Measurements from ENCODE around the gene STRADB. TPM values are rescaled to one million over a fixed set of nuclear protein-coding genes. Genes with fewer than 3 reads are reported as not detected.
"Not testable (repeated sequence)": the region's sequence is repeated elsewhere in the genome, so short reads cannot be mapped to it uniquely, and the experiment has no call there.

Gene STRADB
- total RNA-seq, 1 experiment from 2014 or later, result 40.5 TPM

DNA sequence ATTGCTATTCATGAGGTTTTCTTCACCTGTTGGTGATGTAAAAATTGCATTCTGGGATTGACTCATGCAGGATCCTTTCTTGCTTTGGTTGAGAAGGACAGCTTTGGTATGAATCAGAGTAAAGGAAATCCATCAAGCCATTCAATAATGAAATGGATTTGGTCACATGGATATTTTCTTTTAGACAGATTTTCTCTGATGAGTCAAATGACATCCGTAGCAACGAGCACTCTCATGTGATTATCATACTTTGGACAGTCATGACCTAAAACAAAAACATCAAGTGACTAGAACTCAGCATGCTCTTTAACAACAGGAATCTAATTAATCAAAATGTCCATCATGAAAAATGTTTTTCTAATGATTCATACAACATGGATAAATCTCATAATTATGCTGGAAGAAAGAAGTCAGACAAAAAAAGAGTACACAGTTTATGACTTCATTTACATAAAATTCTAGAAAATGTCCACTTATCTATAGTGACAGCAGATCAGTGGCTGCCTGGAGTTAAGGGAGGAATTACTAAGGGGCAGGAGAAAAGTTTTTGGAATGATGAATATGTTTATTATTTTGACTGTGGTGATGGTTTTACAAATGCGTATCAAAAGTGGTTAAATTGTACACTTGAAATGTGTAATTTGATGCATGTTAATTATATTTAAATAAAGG, 31.0 kb upstream of the STRADB start:
- Histone ChIP-seq H3K4me3 (no peak overlapping the region), H3K27me3 (no peaks in the 10 kb centered on the region), H3K36me3 (no peaks in the 10 kb centered on the region; the same call in 1 of the 2 replicates), H3K9me3 (no peaks in the 10 kb centered on the region)
- DNase-seq, result no peak

DNA sequence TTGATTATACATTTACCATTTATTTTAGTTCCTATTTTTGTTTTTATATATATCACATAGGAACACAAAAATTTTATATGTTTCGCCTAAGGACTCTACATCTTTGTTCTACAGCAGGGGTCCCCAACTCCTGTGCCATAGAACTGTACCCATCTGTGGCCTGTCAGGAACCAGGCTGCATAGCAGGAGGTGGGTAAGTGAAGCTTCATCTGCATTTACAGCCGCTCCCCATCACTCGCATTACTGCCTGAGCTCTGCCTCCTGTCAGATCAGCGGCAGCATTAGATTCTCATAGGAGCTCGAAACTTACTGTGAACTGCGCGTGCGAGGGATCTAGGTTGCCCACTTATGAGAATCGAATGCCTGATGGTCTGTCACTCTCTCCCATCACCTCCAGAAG, 25.6 kb upstream of the STRADB start:
- no peak for DNase-seq
- Histone ChIP-seq H3K27me3 (no peaks in the 10 kb centered on the region), H3K9me3 (peaks cover 7% of the 10 kb centered on the region), H3K36me3 (peaks cover 2% of the 10 kb centered on the region; the same call in 1 of the 2 replicates), H3K4me3 (no peak overlapping the region)

DNA sequence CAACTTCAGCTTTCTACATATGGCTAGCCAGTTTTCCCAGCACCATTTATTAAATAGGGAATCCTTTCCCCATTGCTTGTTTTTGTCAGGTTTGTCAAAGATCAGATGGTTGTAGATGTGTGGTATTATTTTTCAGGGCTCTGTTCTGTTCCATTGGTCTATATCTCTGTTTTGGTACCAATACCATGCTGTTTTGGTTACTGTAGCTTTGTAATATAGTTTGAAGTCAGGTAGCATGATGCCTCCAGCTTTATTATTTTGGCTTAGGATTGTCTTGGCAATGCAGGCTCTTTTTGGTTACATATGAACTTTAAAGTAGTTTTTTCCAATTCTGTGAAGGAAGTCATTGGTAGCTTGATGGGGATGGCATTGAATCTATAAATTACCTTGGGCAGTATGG, 23.2 kb upstream of the STRADB start:
- not testable (repeated sequence) for DNase-seq, H3K27me3 ChIP-seq

DNA sequence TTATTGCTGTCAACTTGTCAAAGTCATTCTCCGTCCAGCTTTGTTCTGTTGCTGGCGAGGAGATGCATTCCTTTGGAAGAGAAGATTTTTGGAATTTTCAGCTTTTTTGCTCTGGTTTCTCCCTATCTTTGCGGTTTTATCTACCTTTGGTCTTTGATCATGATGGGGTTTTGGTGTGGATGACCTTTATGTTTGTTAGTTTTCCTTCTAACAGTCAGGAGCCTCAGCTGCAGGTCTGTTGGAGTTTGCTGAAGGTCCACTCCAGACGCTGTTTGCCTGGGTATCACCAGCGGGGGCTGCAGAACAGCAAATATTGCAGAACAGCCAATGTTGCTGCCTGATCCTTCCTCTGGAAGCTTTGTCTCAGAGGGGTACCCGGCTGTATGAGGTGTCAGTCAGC, 21.7 kb upstream of the STRADB start:
- not testable (repeated sequence) for H3K36me3 ChIP-seq, H3K4me3 ChIP-seq, DNase-seq, H3K27me3 ChIP-seq, H3K9me3 ChIP-seq

More for the DNA sequence above, 23.2 kb upstream of the STRADB start:
- not testable (repeated sequence) for H3K4me3 ChIP-seq, H3K9me3 ChIP-seq, H3K36me3 ChIP-seq

DNA sequence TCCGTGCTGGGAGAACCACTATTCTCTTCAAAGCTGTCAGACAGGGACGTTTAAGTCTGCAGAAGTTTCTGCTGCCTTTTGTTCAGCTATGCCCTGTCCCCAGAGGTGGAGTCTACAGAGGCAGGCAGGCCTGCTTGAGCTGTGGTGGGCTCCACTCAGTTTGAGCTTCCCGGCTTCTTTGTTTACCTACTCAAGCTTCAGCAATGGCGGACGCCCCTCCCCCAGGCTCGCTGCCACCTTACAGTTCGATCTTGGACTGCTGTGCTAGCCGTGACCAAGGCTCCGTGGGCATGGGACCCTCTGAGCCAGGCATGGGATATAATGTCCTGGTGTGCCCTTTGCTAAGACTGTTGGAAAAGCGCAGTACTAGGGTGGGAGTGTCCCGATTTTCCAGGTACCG, 21.2 kb upstream of the STRADB start:
- H3K36me3 ChIP-seq, H3K4me3 ChIP-seq, H3K27me3 ChIP-seq, DNase-seq, H3K9me3 ChIP-seq: not testable (repeated sequence)

DNA sequence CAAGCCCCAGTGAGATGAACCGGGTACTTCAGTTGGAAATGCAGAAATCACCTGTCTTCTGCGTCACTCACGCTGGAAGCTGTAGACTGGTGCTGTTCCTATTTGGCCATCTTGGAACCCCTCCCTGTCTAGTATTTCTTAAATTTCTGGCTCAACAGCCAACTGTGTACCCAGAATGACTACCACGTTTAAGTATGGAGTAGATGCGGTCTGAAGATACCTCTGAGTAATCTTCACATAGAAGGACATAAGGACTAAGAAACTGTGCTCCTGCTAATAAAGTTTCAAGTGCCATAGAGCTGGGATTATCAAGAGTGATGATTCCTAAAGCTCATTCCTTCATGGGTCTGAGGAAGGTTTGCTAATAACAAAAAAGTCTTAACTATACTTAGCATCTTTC, 20.7 kb upstream of the STRADB start:
- no peak for DNase-seq
- Histone ChIP-seq H3K27me3 (no peaks in the 10 kb centered on the region), H3K36me3 (peaks cover 8% of the 10 kb centered on the region; the same call in 1 of the 2 replicates), H3K9me3 (peaks cover 7% of the 10 kb centered on the region), H3K4me3 (no peak overlapping the region)

DNA sequence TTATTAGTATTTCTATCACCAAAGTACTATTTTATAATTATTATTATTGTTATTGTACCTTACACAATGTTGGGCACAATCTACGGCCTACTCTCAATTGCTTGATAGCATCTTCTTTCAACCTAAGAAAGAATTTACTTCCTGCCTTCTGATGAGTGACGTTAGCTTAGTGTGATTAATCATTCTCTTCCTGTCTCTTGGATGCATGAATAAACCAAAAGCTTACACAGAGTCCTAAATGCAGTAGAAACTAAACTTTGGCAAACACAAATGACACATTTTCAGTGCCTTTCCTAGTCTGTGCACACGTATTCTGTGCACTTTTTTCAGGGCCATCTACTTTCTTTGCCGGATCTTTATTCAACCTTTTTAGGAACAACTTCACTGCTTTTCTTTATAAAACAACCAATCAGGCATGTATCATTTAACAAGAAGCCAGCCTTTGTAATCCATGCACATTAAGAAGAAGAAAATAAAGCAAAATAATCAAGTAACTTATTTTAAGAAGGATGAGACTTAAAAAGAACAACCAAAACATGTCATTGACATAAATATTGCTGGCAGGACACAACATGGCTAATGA, 19.4 kb upstream of the STRADB start:
- Histone ChIP-seq H3K9me3 (peaks cover 7% of the 10 kb centered on the region), H3K36me3 (peaks cover 8% of the 10 kb centered on the region; the same call in 1 of the 2 replicates), H3K4me3 (no peak overlapping the region), H3K27me3 (no peaks in the 10 kb centered on the region)
- no peak for DNase-seq

DNA sequence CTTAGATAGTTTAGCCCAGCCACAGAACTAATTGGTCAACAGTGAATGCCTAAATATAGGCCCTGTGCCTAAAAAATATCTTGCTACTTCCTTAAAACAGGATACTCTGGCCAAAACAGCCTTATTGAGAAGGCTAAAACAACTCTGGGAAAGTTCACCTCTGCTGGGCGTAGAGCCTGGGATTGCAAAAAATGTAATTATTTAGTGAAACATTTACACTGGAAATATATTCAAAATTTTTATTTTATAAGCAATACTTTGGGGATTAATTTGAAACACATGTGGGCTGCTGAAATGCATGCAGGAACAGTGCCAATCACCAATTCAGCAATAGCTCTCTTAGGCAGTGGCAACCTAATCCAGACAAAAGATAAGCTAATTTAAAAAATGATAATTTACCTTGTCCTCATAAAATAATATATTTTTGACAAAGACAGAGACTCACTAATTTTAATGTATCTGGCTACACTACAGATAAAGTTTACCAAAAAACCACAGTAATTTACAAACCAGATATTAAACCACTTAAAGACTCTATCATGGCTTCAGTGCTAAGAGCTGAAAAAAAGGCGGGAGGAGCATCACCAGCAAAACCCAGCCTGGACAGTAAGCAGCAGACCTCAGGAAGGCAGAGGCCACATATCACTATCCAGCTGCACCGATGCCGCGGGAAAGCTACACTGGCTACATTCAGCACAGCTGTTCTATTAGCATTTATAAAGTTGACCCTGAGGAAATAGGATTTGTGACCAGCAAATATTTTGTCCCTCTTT, 18.7 kb upstream of the STRADB start:
- Histone ChIP-seq H3K27me3 (no peaks in the 10 kb centered on the region), H3K36me3 (peaks cover 8% of the 10 kb centered on the region; the same call in 1 of the 2 replicates), H3K4me3 (no peak overlapping the region), H3K9me3 (peaks cover 7% of the 10 kb centered on the region)
- no peak for DNase-seq

DNA sequence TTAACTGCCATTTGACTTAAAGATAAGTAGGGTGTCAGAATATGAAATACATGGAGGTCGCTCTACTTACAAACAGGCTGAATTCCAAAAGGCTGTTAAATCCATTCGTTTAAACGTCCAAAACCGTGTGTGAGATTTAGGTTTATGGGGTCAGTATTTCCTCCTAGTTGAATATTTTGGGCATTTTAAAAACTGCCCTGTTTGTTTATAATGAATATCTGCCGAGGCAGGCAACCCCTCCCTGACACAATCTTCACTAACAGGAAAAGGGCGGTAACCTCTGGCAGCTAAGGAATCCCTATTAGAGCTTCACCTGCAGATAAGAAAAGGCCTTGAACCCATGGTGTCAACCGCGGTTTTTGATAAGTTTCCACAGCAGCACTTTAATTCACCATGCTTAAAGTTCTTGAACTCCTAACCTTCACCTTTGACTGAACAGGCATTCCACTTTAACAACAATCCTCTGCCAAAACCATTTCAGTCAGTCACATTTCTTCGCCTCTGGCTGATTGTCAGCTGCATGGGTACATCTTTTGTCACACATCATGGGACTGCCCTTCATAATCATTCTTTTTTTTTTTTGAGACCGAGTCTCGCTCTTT, 18.0 kb upstream of the STRADB start:
- H3K27me3 ChIP-seq, result no peaks in the 10 kb centered on the region
- H3K4me3 ChIP-seq, result no peak overlapping the region
- peaks cover 1% of the 10 kb centered on the region for H3K9me3 ChIP-seq
- DNase-seq, result no peak
- peaks cover 8% of the 10 kb centered on the region; the same call in 1 of the 2 replicates for H3K36me3 ChIP-seq

DNA sequence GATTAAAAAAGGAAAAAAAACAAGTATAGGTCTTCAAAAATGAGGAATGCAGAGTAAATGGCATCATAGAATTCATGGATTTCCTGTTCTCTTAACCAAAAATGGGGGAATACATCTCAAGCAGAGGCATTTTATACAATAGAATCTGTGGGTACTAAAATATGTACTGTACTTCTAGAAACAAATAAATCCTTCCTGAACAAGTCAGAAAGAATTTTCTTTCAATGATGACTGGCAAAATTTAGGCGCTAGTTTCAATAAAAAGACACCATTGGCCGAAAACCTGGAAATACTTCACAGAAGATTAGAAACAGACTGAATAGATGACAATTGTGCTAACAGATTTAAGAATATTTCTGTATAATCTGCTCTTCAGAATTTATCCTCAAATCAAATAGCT, 15.4 kb upstream of the STRADB start:
- Histone ChIP-seq H3K9me3 (no peaks in the 10 kb centered on the region), H3K27me3 (no peaks in the 10 kb centered on the region), H3K36me3 (peaks cover 4% of the 10 kb centered on the region; the same call in 1 of the 2 replicates), H3K4me3 (no peak overlapping the region)
- no peak for DNase-seq

DNA sequence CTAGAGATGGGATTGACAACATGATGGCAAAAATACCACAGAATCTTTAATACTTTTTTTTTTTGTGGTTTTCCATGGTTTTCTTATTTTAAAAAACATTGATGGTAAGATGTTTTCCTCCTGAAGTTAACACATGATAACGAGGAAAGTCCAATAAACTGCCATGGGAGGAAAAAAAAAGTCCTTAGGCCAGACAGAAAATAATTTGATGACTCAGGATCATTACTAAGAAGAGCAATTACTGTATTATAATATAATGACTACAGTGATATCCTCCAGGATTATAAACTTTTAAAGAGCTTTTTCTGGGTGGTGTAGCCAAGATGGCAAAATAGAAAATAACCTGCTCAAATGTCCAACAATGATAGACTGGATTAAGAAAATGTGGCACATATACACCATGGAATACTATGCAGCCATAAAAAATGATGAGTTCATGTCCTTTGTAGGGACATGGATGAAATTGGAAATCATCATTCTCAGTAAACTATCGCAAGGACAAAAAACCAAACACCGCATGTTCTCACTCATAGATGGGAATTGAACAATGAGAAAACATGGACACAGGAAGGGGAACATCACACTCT, 12.1 kb upstream of the STRADB start:
- H3K36me3 ChIP-seq, DNase-seq, H3K9me3 ChIP-seq, H3K4me3 ChIP-seq, H3K27me3 ChIP-seq: not testable (repeated sequence)

DNA sequence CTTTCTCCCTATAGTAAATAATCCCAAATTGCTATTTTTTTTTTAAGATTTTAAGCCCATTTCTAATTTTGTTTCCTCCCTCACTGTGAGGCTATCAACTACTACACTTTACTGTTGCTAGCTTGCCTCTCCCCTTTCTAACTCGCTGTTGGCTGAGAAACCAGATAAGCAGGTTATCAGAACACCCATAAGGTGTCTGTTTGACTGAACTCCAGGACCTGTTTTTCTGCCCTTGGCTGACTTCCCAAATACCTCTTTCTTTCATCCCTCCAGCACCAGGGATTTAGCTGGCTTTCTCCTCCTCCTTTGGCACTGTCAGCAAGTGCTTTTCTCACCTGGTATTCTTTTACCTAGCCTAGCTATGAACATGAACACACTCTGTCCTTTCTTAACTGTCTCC, 11.4 kb upstream of the STRADB start:
- no peak overlapping the region for H3K4me3 ChIP-seq
- no peaks in the 10 kb centered on the region for H3K9me3 ChIP-seq
- DNase-seq, result no peak
- no peaks in the 10 kb centered on the region for H3K27me3 ChIP-seq
- H3K36me3 ChIP-seq, result no peaks in the 10 kb centered on the region

DNA sequence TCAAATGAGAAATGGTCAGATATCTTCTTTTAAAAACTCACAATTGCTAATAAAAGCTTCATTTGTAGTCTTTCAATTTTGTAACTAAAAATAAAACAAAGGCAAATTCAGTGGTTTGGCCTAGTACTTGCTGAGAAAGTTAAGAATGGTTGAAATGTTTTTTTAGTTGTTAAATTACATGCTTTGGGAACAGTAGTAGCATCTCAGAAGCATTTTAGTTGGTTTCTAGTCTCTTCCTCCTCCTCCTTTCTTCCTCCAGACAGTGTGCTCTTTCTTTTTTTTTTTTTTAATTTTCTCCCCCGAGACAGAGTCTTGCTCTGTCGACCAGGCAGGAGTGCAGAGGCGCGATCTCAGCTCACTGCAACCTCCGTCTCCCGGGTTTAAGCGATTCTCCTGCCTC, 10.1 kb upstream of the STRADB start:
- DNase-seq, result no peak
- H3K9me3 ChIP-seq, result no peaks in the 10 kb centered on the region
- H3K4me3 ChIP-seq, result no peak overlapping the region
- H3K27me3 ChIP-seq, result no peaks in the 10 kb centered on the region
- no peaks in the 10 kb centered on the region for H3K36me3 ChIP-seq

DNA sequence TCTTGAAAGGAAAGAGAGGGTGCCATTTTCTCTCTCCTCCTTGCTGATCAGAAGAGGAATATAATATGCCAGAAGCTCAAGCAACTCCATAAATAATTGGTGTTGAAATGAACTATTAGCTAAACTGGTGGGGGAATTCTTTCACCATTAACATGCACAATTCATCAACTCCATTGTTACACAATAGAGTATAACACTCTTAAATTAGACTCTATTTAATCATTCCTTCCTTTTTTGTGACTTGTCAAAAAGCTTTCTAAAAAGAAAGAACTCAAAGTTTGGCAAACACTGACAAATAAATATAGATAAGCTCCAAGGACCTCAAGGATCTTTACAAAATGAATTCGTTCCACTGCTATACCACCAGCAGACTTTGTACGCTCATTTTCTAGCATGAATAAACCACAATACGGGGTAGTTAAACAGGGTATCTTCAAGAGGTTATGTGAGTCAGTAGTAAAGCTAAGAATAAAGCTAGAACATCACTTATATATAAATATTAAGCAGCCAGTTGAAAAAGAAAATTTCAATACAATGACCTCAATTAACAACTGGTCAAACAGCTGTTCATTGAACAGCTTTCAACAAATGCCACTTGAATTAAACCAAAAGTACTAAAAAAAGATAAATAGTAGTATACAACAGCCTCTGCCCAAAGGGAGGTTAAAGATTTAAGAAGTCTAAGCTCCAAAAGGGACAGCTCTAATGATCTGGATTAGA, 6.6 kb upstream of the STRADB start:
- no peak for DNase-seq
- H3K36me3 ChIP-seq, result no peaks in the 10 kb centered on the region
- H3K4me3 ChIP-seq, result no peak overlapping the region
- no peaks in the 10 kb centered on the region for H3K27me3 ChIP-seq
- no peaks in the 10 kb centered on the region for H3K9me3 ChIP-seq

DNA sequence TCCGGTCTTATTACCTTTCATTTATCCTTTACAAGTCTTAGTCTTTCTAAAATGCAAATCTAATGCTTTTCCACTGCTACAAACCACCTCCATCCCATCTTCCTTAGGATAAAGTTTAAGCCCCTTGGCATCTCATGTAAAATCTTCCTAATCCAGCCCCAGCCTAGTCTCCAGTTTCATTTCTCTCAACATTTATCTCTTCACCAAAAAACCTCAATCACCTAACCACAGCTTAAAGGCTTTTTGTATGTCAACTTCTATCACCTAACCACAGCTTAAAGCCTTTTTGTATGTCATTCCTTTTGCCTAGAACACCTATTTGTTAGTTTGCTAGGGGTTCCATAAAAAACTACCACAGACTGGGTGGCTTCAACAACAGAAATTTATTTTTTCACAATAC, 4.5 kb upstream of the STRADB start:
- no peaks in the 10 kb centered on the region for H3K27me3 ChIP-seq
- DNase-seq, result no peak
- H3K36me3 ChIP-seq, result no peaks in the 10 kb centered on the region
- no peak overlapping the region for H3K4me3 ChIP-seq
- no peaks in the 10 kb centered on the region for H3K9me3 ChIP-seq

DNA sequence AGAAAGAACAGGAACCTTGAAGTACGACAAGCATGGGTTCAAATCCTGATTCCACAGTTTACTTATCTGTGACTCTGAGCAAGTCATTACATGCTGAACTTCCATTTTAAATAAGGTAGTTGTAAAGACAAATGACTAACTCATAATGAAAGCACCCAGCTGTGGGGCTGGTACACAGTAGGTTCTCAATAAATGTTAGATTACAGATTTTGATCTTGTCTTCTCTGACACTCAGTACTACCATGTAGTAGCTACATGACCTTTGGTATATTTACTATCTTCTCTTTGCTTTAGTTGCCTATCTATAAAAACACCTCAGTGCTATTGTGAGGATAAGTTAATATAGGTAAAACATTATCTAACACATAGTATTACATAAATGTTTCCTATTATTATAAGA, 3.5 kb upstream of the STRADB start:
- no peaks in the 10 kb centered on the region for H3K36me3 ChIP-seq
- no peaks in the 10 kb centered on the region for H3K27me3 ChIP-seq
- DNase-seq, result no peak
- H3K9me3 ChIP-seq, result no peaks in the 10 kb centered on the region
- H3K4me3 ChIP-seq, result no peak overlapping the region

Data from MG63 (cell line).